Measurements from ENCODE around the gene KRTAP16-1.

DNA sequence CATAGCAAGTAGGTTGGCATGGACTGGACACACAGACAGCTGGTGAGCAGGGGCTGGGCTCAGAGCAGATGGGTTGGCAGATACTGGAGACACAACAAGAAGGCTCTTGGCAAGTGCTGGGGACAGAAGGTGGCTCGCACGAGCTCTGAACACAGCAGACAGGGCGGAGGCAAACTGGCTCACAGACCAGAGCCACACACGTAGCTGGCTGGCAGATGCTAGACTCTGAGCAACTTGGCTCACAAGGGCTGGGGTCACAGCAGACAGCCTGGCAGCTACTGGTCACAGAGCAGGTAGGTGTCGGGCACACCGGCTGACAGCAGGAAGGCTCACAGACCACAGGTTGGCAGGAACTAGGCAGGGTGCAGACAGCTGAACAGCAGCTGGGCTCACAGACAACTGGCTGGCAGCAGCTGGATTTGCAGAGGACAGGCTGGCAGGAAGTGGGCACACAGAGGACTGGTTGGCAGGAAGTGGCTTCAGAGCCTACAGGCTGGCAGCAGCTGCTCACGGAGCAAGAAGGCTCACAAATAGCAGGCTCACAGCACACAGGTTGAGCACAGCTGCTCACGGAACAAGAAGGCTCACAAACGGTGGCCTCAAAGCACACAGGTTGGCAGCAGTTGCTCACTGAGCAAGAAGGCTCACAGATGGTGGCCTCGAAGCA, 725 bp downstream of the KRTAP16-1 start:
- TF ChIP-seq, protein P1, sequence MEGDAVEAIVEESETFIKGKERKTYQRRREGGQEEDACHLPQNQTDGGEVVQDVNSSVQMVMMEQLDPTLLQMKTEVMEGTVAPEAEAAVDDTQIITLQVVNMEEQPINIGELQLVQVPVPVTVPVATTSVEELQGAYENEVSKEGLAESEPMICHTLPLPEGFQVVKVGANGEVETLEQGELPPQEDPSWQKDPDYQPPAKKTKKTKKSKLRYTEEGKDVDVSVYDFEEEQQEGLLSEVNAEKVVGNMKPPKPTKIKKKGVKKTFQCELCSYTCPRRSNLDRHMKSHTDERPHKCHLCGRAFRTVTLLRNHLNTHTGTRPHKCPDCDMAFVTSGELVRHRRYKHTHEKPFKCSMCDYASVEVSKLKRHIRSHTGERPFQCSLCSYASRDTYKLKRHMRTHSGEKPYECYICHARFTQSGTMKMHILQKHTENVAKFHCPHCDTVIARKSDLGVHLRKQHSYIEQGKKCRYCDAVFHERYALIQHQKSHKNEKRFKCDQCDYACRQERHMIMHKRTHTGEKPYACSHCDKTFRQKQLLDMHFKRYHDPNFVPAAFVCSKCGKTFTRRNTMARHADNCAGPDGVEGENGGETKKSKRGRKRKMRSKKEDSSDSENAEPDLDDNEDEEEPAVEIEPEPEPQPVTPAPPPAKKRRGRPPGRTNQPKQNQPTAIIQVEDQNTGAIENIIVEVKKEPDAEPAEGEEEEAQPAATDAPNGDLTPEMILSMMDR (conservative IDR thresholded peaks at IDR 0.05): no peak
- TF ChIP-seq EZH2 (IDR thresholded peaks at IDR 0.05; ENCODE audit: low read depth): no peak

Data from PC-9 (cell line).